CD4-positive, alpha-beta T cell treated with Interleukin-15 for 4 hours (primary cell): ENCODE results near the gene RSBN1L.

Experiments used
- DNase-seq: peaks from one replicate; pipeline ENCODE4 v3.0.0-alpha.2; 2020; ENCODE audit warnings: low spot score

RSBN1L gene

GRCh38 chr7:77731716-77732115, 35.5 kb downstream of the RSBN1L start:
- no peak for DNase-seq

GRCh38 chr7:77734659-77735421, 38.6 kb downstream of the RSBN1L start:
- no peak for DNase-seq

DNA sequence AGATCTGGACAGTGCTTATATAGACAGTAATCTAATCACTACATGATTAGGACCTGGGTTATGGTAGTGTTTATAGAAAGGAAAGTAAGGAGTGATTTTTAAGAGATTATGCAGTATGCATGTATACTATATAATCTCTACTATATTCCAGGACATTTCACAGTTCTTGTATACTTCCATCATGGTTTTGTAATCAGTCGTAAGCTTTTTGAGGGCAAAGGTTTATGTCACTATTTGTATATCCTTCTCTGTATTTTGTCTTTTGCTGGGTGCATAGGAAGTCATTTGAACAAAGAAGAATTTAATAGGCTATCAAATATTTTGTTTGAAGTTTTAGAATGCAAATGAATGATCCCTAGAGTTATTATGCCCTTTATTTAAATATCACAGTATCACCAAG, 39.2 kb downstream of the RSBN1L start:
- DNase-seq: no peak

- no peak for DNase-seq
These were observed 40.7 kb downstream of the RSBN1L start for GRCh38 chr7:77736991-77737390.

DNA sequence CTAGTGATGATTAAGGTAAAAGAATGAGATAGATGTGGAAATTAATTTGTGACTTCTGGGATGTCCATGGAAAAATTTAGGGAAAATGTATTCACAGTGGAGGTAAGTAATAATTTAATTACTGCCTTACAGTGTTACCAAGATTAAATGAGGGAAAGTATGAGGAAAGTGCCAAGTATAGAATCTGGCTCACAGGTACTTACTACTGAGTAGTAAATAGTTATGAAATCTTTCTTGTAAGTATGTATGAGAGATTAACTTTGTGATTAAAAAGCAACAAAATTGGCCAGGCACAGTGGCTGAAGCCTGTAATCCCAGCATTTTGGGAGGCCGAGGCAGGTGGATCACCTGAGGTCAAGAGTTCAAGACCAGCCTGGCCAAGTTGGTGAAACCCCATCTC, 42.1 kb downstream of the RSBN1L start:
- no peak for DNase-seq

- DNase-seq: no peak
These were observed 42.6 kb downstream of the RSBN1L start for GRCh38 chr7:77738871-77739270.

GRCh38 chr7:77740257-77740656, 44.0 kb downstream of the RSBN1L start:
- DNase-seq: no peak

DNA sequence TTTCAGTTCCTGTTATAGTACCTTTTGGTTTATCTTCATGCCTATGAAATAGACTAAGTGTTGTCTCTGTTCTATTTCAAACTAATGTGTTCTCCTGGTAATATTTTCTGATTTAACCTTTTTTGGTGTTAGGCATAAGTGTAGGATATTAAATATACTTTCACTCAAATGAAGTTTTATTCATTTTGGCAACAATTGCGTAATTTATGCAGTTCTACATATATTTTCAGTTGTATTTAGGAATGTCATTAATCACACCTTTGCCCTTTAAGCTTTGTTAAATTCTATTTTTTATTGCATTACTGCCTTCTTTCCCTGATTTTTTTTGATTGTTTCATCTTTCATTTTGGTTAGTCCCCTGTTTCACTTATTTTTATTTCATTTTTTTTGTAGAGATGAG, 47.3 kb downstream of the RSBN1L start:
- DNase-seq: no peak

DNA sequence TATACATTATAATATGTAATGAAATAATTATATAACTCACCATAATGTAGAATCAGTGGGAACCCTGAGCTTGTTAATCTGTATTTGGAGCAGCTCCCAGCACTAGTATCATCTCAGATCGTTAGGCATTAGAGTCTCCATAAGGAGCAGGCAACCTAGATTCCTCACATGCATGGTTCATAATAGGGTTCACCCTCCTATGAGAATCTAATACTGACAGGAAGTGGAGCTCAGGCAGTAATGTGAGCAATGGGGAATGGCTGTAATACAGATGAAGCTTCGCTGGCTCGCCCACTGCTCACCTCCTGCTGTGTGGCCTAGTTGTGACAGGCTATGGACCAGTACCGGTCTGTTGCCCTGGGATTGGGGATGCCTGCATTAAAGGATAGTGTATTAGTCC, 49.5 kb downstream of the RSBN1L start:
- DNase-seq: no peak

DNA sequence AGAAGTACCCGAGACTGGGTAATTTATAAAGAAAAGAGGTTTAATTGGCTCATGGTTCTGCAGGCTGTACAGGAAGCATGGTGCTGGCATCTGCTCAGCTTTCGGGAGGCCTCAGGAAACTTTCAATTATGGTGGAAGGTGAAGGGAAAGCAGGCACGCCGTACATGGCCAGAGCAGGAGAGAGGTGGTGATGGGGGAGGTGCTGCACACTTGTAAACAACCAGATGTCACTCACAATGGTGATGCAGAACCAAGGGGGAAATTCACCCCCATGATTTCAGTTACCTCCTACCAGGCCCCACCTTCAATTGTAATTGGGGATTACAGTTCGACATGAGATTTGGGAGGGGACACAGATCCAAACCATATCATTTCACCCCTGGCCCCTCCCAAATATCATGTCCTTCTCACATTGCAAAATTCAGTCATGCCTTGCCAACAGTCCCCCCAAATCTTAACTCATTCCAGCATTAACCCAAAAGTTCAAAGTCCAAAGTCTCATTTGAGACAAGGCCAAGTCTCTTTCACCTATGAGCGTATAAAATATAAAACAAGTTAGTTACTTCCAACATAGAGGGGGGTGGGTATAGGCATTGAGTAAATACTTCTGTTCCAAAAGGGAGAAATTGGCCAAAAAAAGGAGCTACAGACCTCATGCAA, 50.0 kb downstream of the RSBN1L start:
- no peak for DNase-seq

- DNase-seq: no peak
These were observed 50.5 kb downstream of the RSBN1L start for GRCh38 chr7:77746824-77747165.

GRCh38 chr7:77747178-77747577, 50.9 kb downstream of the RSBN1L start:
- DNase-seq: no peak

DNA sequence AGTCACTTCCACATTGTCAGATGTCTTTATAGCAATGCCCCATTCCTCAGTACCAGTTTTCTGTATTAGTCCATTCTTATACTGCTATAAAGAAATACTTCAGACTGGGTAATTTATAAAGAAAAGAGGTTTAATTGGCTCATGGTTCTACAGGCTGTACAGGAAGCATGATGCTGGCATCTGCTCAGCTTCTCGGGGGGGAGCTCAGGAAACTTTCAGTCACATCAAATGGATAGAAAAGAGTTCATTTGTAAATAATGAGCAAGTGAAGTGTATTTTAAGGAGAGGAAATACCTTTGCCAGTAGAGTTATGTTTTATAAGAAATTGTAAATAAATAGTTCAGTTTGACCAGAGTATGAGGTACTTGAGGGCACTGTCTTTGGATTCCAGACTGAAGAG, 51.5 kb downstream of the RSBN1L start:
- DNase-seq: no peak

- no peak for DNase-seq
These were observed 55.8 kb downstream of the RSBN1L start for GRCh38 chr7:77752016-77752415.

DNA sequence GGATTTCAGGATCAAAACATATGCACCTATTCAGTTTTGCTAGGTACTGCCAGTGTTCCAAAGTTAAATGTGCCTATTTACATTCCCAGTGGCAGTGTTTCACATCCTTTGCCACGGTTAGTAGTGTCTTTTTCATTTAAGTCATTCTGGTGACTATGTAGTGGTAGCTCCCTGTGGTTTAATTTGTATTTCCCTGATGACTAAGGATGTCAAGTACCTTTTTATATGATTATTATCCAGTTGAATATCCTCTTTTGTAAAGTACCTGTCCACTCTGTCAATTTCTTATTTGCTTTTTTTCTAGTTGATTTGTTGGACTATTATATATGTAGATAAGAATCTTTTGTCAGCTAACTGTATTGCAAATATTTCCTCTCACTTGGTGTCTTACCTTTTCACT, 56.9 kb downstream of the RSBN1L start:
- DNase-seq: no peak

DNA sequence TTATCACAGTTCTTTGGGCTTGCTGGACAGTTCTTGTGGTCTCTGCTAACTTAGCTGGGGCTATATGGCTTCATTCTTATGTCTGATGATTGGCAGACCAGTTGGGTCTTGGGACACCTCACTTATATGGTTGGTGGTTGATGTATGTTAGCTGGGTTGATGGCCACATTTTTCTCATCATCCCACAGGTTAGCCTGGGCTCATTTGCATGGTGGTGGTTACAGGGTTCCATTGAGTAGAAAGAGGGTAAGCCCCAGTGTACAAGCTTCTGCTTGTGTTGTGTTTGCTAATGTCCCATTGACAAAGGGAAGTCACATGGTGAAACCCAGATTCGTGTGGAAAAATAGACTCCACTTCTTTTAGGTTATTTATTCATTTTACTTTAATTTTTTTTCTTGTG, 61.3 kb downstream of the RSBN1L start:
- DNase-seq: no peak

GRCh38 chr7:77759294-77759889, 63.1 kb downstream of the RSBN1L start:
- peak; percentile 84 for DNase-seq

DNA sequence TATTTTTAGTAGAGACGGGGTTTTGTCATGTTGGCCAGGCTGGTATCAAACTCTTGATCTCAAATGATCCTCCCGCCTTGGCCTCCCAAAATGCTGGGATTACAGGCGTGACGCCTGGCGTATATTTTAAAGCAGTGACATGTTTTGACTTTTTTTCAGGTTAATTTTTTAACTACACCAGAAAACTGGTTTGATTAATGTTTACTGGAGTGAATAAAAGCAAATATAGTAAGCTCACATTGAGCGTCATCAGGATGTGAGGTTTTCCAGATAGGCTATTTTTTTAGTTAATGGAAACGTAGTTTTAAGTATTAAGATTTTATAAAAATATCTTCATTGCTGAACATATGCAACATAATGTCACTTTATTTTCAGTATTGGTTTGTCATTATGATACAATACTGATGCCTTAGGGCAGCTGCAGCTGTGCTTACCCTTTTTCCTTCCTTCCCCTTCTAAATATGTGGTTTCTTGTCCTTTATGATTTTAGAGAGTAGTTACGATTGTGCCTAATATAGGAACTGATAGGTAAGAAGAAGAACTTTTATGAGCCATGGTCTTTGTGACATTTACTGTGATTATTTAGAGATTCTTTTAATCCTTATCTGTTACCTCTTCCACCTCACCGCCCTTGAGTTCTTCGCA, 64.7 kb downstream of the RSBN1L start:
- DNase-seq: no peak

DNA sequence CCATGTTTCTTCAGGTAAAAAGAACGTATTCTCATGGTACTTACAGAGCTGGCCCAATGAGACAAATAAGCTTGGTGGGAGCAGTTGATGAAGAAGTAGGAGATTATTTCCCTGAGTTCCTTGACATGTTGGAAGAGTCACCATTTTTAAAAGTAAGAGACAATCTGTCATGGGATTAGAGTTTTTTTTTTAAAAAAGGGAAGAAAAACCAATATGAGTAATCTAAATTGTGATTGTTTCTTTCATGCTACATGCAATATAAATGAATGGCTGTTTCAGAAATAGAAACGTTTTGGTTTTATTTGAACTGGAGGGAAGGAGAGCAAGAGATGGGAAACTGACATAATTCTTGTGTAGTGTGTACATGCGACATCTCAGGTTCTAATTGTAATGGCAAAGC, 69.2 kb downstream of the RSBN1L start:
- no peak for DNase-seq

GRCh38 chr7:77765906-77766800, 69.9 kb downstream of the RSBN1L start:
- no peak for DNase-seq

GRCh38 chr7:77766801-77767605, 70.7 kb downstream of the RSBN1L start:
- no peak for DNase-seq
